GM19452 (cell line): Measurements from ENCODE around the gene ANKRD28.

Experiments used
- ATAC-seq: cut with Tn5 transposase; IDR thresholded peaks from one replicate; pipeline ENCODE4 v1.9.1; 2021; ENCODE audit not compliant: unreplicated experiment

Gene ANKRD28

GRCh38 chr3:15673536-15673935 lies 124.2 kb downstream of the ANKRD28 start:
- no peak for ATAC-seq

- peak; percentile 51 for ATAC-seq
These were observed 130.3 kb downstream of the ANKRD28 start for GRCh38 chr3:15667484-15667883.

- no peak for ATAC-seq
These were observed 131.5 kb downstream of the ANKRD28 start for GRCh38 chr3:15666277-15666676.

- ATAC-seq, result no peak
These were observed 132.1 kb downstream of the ANKRD28 start for GRCh38 chr3:15665510-15666150.

- no peak for ATAC-seq
These were observed 133.6 kb downstream of the ANKRD28 start for GRCh38 chr3:15664144-15664543.

- no peak for ATAC-seq
These were observed 137.5 kb downstream of the ANKRD28 start for GRCh38 chr3:15660055-15660935.

- no peak for ATAC-seq
These were observed 138.4 kb downstream of the ANKRD28 start for GRCh38 chr3:15659254-15659975.

GRCh38 chr3:15657016-15657415 lies 140.8 kb downstream of the ANKRD28 start:
- no peak for ATAC-seq

GRCh38 chr3:15656342-15656741 lies 141.4 kb downstream of the ANKRD28 start:
- ATAC-seq, result no peak

GRCh38 chr3:15654891-15655290 lies 142.9 kb downstream of the ANKRD28 start:
- ATAC-seq, result no peak

- no peak for ATAC-seq
These were observed 143.7 kb downstream of the ANKRD28 start for GRCh38 chr3:15654127-15654526.

- no peak for ATAC-seq
These were observed 144.5 kb downstream of the ANKRD28 start for GRCh38 chr3:15653321-15653720.

- no peak for ATAC-seq
These were observed 146.4 kb downstream of the ANKRD28 start for GRCh38 chr3:15651396-15651795.

GRCh38 chr3:15649858-15650257 lies 147.9 kb downstream of the ANKRD28 start:
- no peak for ATAC-seq

- no peak for ATAC-seq
These were observed 148.4 kb downstream of the ANKRD28 start for GRCh38 chr3:15649341-15649740.

- ATAC-seq, result peak; percentile 96
These were observed 150.1 kb downstream of the ANKRD28 start for GRCh38 chr3:15647611-15648167.

GRCh38 chr3:15646851-15647511 lies 150.8 kb downstream of the ANKRD28 start:
- ATAC-seq, result peak; percentile 29

- no peak for ATAC-seq
These were observed 151.9 kb downstream of the ANKRD28 start for GRCh38 chr3:15645740-15646501.

GRCh38 chr3:15645246-15645645 lies 152.5 kb downstream of the ANKRD28 start:
- no peak for ATAC-seq

- ATAC-seq, result no peak
These were observed 158.9 kb downstream of the ANKRD28 start for GRCh38 chr3:15638891-15639262.
